Kidney (tissue), 14 donors: Measurements from ENCODE around the gene PTPRM. TPM values are rescaled to one million over a fixed set of nuclear protein-coding genes. Genes with fewer than 3 reads are reported as not detected.

Source experiments
- DNase-seq, 5 donors: peaks; one replicate each; pipeline ENCODE4 v3.0.0-alpha.2; 2013 to 2020
- FAIRE-seq: peaks from 2 replicates; lab custom pipeline; 2012; peaks lifted over from hg19 to GRCh38; lab: Jason Lieb, UNC
- H3K27ac ChIP-seq, 2 donors: one replicate each; pipeline ENCODE4 v1.7.0; 2013; ENCODE audit warnings: low read depth in 2 of 2, low read length in 2 of 2, inconsistent platforms in 1 of 2
- H3K27me3 ChIP-seq: one replicate; pipeline ENCODE4 v1.7.1; 2013; ENCODE audit warnings: low read length, inconsistent platforms; ENCODE audit not compliant: control insufficient read depth, insufficient read depth
- H3K36me3 ChIP-seq, 3 donors: one replicate each; pipeline versions ENCODE4 v1.7.0 to v1.7.1; 2013; ENCODE audit warnings: low read length in 3 of 3, control low read depth in 1 of 3, inconsistent platforms in 1 of 3; ENCODE audit not compliant: insufficient read depth in 3 of 3, control insufficient read depth in 2 of 3
- H3K4me1 ChIP-seq, 3 donors: one replicate each; pipeline versions ENCODE4 v1.7.0 to v1.7.1; 2013; ENCODE audit warnings: low read length in 3 of 3, inconsistent platforms in 1 of 3, low read depth in 1 of 3; ENCODE audit not compliant: control insufficient read depth in 2 of 3, insufficient read depth in 2 of 3
- H3K4me3 ChIP-seq, 3 donors: one replicate each; pipeline versions ENCODE4 v1.7.0 to v1.8.1; 2013; ENCODE audit warnings: low read length in 3 of 3, control low read depth in 1 of 3, inconsistent platforms in 1 of 3
- H3K9ac ChIP-seq, 3 donors: one replicate each; pipeline versions ENCODE4 v1.7.0 to v1.7.1; 2013; ENCODE audit warnings: low read length in 3 of 3, control low read depth in 1 of 3, inconsistent platforms in 1 of 3
- H3K9me3 ChIP-seq, 3 donors: one replicate each; pipeline versions ENCODE4 v1.7.0 to v1.7.1; 2013; ENCODE audit warnings: low read length in 3 of 3, control low read depth in 1 of 3, inconsistent platforms in 1 of 3; ENCODE audit not compliant: control insufficient read depth in 2 of 3, insufficient read depth in 1 of 3
- intact Hi-C: fragments of 100-400 bp; cut with DNase I; formaldehyde crosslinking; loops from one replicate; pipeline ENCODE4 v1.11.1; 2022
- polyA plus RNA-seq: library from polyadenylated mRNA; stranded (reverse); fragments of 350-450 nt; fragmentation: Illumina TruSeq; extraction: RNeasy Lipid Tissue Mini Kit (QIAGEN cat#74804); gene quantifications from one replicate; pipeline ENCODE4 v1.2.3, GENCODE V29; 2014; ENCODE audit warnings: low read depth, low replicate concordance; ENCODE audit not compliant: insufficient read depth
- total RNA-seq: library from RNA; stranded (reverse); fragmentation: NEBNext Ultra II Directional; extraction: Animal tissue kit (Norgen Biotek cat#: 25700); gene quantifications from one replicate; pipeline ENCODE4 v1.2.1, GENCODE V29; 2021
- TF ChIP-seq, protein P1 (sequence below): IDR thresholded peaks from 3 replicates; pipeline ENCODE4 v1.5.1; 2012; ENCODE audit warnings: mild to moderate bottlenecking, moderate library complexity, borderline replicate concordance; ENCODE audit not compliant: insufficient read depth; ENCODE audit errors: extremely low read depth
- donor health status: control.
- donor health status: control.
- donor health status: control.
- donor health status: control.
- donor health status: control.
- donor health status: DM: yes; HTN: yes; CAD: no.
- donor health status: Normal renal cell carcinoma (clear cell type).

The PTPRM gene
- total and polyA plus RNA-seq, 2 donors from 2014 or later: 52.4 to 98.9 TPM

DNA sequence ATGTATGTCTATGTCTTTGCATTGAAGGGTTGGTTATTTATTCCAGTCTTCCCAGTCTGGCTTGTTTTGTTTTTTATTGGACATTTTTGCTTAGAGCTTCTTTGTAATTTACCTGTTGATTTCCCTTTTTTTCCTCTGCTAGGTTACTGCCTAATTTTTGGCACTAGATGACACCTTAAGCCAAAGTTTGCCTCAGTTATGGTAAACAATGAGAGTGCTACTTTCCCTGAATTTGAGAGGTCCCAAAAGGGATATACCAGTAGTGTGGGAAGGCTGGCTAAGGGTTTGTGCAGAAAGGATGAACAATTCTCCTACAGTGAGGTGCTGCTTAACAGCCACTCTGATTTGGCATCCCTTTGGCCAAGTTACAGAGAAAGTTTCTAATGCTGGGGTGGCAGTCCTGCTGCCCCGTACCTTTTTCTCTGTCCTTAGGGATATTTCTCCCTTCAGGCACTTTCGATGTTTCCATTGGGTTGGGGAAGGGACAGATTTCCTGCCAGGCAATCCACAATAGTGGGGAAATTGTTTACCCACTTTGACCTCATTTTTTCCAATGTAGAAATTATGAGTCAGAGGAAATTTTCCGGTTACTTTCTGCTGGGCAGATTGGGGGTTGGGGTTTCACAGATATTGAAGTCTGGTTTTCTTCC lies 354.9 kb downstream of the PTPRM start:
- TF ChIP-seq, protein P1, sequence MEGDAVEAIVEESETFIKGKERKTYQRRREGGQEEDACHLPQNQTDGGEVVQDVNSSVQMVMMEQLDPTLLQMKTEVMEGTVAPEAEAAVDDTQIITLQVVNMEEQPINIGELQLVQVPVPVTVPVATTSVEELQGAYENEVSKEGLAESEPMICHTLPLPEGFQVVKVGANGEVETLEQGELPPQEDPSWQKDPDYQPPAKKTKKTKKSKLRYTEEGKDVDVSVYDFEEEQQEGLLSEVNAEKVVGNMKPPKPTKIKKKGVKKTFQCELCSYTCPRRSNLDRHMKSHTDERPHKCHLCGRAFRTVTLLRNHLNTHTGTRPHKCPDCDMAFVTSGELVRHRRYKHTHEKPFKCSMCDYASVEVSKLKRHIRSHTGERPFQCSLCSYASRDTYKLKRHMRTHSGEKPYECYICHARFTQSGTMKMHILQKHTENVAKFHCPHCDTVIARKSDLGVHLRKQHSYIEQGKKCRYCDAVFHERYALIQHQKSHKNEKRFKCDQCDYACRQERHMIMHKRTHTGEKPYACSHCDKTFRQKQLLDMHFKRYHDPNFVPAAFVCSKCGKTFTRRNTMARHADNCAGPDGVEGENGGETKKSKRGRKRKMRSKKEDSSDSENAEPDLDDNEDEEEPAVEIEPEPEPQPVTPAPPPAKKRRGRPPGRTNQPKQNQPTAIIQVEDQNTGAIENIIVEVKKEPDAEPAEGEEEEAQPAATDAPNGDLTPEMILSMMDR: no peak
- Histone ChIP-seq H3K27me3 (no peaks in the 10 kb centered on the region), H3K27ac (no peak overlapping the region), H3K36me3 (no peaks in the 10 kb centered on the region), H3K4me3 (no peak overlapping the region), H3K9me3 (no peaks in the 10 kb centered on the region), H3K9ac (no peak overlapping the region), H3K4me1 (no peaks in the 10 kb centered on the region)
- intact Hi-C loops: no loop called here
- no peak for DNase-seq
- no peak for FAIRE-seq

DNA sequence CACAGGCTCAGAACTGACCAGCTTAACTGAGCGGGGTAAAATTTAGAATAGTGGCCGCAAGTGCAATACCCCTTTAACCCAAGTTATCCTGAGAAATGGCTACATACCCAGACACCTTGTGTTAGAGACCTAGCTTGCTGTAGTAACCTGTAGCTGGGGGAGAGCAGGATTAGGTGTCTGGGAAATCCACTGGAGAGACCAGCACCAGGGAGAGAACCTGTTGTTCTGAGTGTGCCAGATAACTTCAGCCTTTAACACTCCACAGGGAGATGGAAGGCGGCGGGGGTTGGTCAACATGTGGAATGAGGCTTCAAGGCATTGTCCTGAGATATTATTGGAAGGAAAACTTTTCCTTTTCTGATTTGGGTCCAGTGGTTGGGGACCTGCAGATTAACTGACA lies 356.0 kb downstream of the PTPRM start:
- Histone ChIP-seq H3K27me3 (no peaks in the 10 kb centered on the region), H3K36me3 (peaks cover 0 to 2% (median 0%) of the 10 kb centered on the region in 3 donors), H3K27ac (no peak overlapping the region), H3K9ac (no peak overlapping the region), H3K4me3 (no peak overlapping the region), H3K9me3 (no peaks in the 10 kb centered on the region), H3K4me1 (no peaks in the 10 kb centered on the region)
- DNase-seq (no peak), FAIRE-seq (no peak)
- TF ChIP-seq, protein P1: no peak
- intact Hi-C loops: no loop called here

DNA sequence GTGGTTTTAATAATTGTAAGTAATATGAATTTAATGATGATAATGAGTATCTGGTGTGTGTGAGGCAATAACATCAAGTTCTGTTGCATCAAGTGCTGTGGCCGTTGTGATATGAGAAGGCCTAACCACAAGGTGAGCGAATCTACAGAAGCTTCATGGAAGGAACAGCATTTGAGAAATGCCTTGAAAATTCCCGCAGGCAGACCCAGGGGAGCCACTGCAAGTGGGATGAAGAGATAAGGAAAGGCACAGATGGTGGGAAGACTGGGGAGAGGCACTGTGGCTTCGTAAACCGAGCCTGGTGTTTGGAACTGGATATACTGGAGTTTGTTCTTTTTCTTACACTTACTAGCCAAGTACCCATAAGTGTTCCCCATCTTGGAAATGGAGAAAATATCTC lies 357.5 kb downstream of the PTPRM start:
- FAIRE-seq (no peak), DNase-seq (no peak)
- intact Hi-C loops: no loop called here
- TF ChIP-seq, protein P1: no peak
- H3K4me3 ChIP-seq: no peak overlapping the region
- no peak overlapping the region for H3K27ac ChIP-seq
- no peaks in the 10 kb centered on the region for H3K9me3 ChIP-seq
- no peaks in the 10 kb centered on the region for H3K27me3 ChIP-seq
- peaks cover 0 to 2% (median 0%) of the 10 kb centered on the region in 3 donors for H3K36me3 ChIP-seq
- H3K4me1 ChIP-seq: no peaks in the 10 kb centered on the region
- H3K9ac ChIP-seq: no peak overlapping the region
